DOHH2 (cell line): ENCODE results near the gene DNMT3A.

Source experiments
- EZH2phosphoT487 ChIP-seq: fragments of 200-600 bp; sonication (generic); IDR thresholded peaks from 2 replicates; pipeline ENCODE4 v1.6.1; 2017; ENCODE audit warnings: borderline replicate concordance, mild to moderate bottlenecking, antibody characterized with exemption, low read length, moderate library complexity, mixed read lengths
- TF ChIP-seq, protein P1 (sequence below): fragments of 200-600 bp; sonication (generic); IDR thresholded peaks from one replicate; pipeline ENCODE4 v1.5.1; 2014; ENCODE audit warnings: antibody characterized with exemption, mild to moderate bottlenecking, low read depth, low read length; ENCODE audit not compliant: poor library complexity, severe bottlenecking

DNA sequence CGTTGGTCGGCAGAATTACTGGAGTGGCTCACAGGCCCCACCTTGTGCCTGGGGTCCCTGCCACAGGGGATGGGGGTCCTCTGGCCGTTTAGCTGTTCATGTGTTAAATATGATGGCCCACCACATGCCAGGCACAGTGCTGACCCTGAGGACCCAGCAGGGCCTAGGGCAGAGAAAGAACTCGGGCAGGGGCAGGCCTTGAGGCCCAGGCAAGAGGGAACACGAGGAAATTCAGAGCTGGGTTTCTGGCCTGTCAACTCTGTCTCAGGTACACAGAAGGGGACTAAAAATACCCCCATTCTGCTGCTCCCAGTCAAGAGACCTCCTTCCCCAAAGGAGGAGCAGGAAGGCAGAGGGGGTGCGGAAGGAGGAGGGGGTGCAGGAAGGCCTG lies 66.2 kb downstream of the DNMT3A start:
- TF ChIP-seq, protein P1, sequence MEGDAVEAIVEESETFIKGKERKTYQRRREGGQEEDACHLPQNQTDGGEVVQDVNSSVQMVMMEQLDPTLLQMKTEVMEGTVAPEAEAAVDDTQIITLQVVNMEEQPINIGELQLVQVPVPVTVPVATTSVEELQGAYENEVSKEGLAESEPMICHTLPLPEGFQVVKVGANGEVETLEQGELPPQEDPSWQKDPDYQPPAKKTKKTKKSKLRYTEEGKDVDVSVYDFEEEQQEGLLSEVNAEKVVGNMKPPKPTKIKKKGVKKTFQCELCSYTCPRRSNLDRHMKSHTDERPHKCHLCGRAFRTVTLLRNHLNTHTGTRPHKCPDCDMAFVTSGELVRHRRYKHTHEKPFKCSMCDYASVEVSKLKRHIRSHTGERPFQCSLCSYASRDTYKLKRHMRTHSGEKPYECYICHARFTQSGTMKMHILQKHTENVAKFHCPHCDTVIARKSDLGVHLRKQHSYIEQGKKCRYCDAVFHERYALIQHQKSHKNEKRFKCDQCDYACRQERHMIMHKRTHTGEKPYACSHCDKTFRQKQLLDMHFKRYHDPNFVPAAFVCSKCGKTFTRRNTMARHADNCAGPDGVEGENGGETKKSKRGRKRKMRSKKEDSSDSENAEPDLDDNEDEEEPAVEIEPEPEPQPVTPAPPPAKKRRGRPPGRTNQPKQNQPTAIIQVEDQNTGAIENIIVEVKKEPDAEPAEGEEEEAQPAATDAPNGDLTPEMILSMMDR, result no peak
- TF ChIP-seq EZH2phosphoT487, result no peak
